Mammary epithelial cell (primary cell): Measurements from ENCODE around the gene TAS1R2.

ENCODE experiments used
- EZH2 ChIP-seq: IDR thresholded peaks from 2 replicates; pipeline ENCODE4 v1.6.1; 2012; ENCODE audit warnings: low read length, inconsistent platforms, borderline replicate concordance
- TF ChIP-seq, protein P1 (sequence below), 2 donors: IDR thresholded peaks in 1 of 2; conservative IDR thresholded peaks in 1 of 2; 2 replicates each; pipeline ENCODE4 v1.5.1; 2011 to 2012; ENCODE audit warnings: inconsistent platforms in 2 of 2, low read length in 2 of 2, mild to moderate bottlenecking in 2 of 2, control low read depth in 1 of 2, low read depth in 1 of 2; ENCODE audit not compliant: insufficient read depth in 1 of 2; ENCODE audit errors: extremely low read depth in 1 of 2

DNA sequence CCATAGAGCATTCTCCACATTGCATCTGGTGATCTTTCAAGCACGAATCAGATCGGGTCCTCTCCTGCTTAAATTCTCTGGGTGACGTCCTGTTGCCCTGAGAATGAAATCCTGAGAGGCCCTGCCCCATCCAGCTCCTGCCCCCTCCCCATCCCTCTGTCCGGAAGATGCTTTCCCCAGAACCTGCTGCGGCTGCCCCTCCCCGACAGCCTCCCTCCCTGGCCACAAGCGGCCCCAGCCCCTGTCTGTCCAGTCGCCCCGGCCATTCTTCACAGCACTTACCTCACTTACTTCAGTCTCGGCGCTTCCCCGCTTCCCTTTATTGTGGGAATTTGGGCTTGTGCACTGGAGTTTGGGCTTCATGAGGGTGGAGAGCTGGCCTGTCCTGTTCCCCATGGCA, 40.3 kb downstream of the TAS1R2 start:
- TF ChIP-seq, protein P1, sequence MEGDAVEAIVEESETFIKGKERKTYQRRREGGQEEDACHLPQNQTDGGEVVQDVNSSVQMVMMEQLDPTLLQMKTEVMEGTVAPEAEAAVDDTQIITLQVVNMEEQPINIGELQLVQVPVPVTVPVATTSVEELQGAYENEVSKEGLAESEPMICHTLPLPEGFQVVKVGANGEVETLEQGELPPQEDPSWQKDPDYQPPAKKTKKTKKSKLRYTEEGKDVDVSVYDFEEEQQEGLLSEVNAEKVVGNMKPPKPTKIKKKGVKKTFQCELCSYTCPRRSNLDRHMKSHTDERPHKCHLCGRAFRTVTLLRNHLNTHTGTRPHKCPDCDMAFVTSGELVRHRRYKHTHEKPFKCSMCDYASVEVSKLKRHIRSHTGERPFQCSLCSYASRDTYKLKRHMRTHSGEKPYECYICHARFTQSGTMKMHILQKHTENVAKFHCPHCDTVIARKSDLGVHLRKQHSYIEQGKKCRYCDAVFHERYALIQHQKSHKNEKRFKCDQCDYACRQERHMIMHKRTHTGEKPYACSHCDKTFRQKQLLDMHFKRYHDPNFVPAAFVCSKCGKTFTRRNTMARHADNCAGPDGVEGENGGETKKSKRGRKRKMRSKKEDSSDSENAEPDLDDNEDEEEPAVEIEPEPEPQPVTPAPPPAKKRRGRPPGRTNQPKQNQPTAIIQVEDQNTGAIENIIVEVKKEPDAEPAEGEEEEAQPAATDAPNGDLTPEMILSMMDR (conservative IDR thresholded peaks at IDR 0.05 in 1 of 2, IDR thresholded peaks at IDR 0.05 in 1 of 2; ENCODE audit: extremely low read depth in 1 of 2, insufficient read depth in 1 of 2, low read depth in 1 of 2, low read length in 2 of 2) = no peak
- no peak for TF ChIP-seq EZH2
